ENCODE data around the gene MFAP3L.

GRCh38 chr4:170047771-170048354 lies 21.7 kb upstream of the MFAP3L start:
- TF ChIP-seq CTCF (conservative IDR thresholded peaks at IDR 0.05 in 1 of 2, IDR thresholded peaks at IDR 0.05 in 1 of 2; ENCODE audit: low read depth in 1 of 2, low read length in 2 of 2) (peak; percentile 76 to 80), EZH2 (IDR thresholded peaks at IDR 0.05; ENCODE audit: low read length, missing control alignments) (no peak)

Data from fibroblast of lung (primary cell).